Measurements from ENCODE around the gene PROZ.

GRCh38 chr13:113161433-113161832 lies 3.0 kb downstream of the PROZ start:
- TF ChIP-seq EZH2 (IDR thresholded peaks at IDR 0.05) (no peak), POLR2AphosphoS5 (IDR thresholded peaks at IDR 0.05; ENCODE audit: borderline replicate concordance, low read depth, low read length) (no peak), FOXP2 (optimal IDR thresholded peaks at IDR 0.05; ENCODE audit: control extremely low read depth, extremely low read length, insufficient read depth) (no peak)
